Adipocyte (in vitro differentiated cells): Measurements from ENCODE around the gene IRF2.

Source experiments
- DNase-seq: peaks from one replicate; pipeline ENCODE4 v3.0.0-alpha.2; 2015; ENCODE audit warnings: low read depth
- H3K27me3 ChIP-seq: replicated peaks from 2 replicates; pipeline ENCODE4 v1.7.0; 2013; ENCODE audit warnings: mild to moderate bottlenecking, low read length, moderate library complexity; ENCODE audit not compliant: control insufficient read depth, insufficient read depth
- H3K36me3 ChIP-seq: 2 replicates; pipeline ENCODE4 v1.7.0; 2013; ENCODE audit warnings: low read length, mild to moderate bottlenecking, moderate library complexity; ENCODE audit not compliant: control insufficient read depth, insufficient read depth, severe bottlenecking
- H3K4me1 ChIP-seq: 2 replicates; pipeline ENCODE4 v1.7.0; 2013; ENCODE audit warnings: mild to moderate bottlenecking, low read length, moderate library complexity; ENCODE audit not compliant: control insufficient read depth, insufficient read depth
- H3K4me3 ChIP-seq: 2 replicates; pipeline ENCODE4 v1.7.0; 2013; ENCODE audit warnings: mild to moderate bottlenecking, low read length, moderate library complexity
- H3K9ac ChIP-seq: 2 replicates; pipeline ENCODE4 v1.7.0; 2013; ENCODE audit warnings: mild to moderate bottlenecking, low read length, moderate library complexity
- H3K9me3 ChIP-seq: 2 replicates; pipeline ENCODE4 v1.7.0; 2013; ENCODE audit warnings: mild to moderate bottlenecking, low read length, moderate library complexity; ENCODE audit not compliant: control insufficient read depth

Gene IRF2

GRCh38 chr4:184404047-184404446 lies 70.3 kb downstream of the IRF2 start:
- Histone ChIP-seq H3K4me1 (peaks cover 59% of the 10 kb centered on the region), H3K4me3 (no peak overlapping the region), H3K27me3 (no peaks in the 10 kb centered on the region), H3K9ac (no peak overlapping the region), H3K36me3 (peaks cover 36% of the 10 kb centered on the region), H3K9me3 (no peaks in the 10 kb centered on the region)
- DNase-seq, result no peak

- Histone ChIP-seq H3K4me1 (peaks cover 56% of the 10 kb centered on the region), H3K27me3 (no peaks in the 10 kb centered on the region), H3K9me3 (no peaks in the 10 kb centered on the region), H3K36me3 (peaks cover 38% of the 10 kb centered on the region), H3K9ac (no peak overlapping the region), H3K4me3 (no peak overlapping the region)
- DNase-seq, result peak; percentile 36
Observed at GRCh38 chr4:184403384-184403781, 71.0 kb downstream of the IRF2 start.

GRCh38 chr4:184402740-184403383 lies 71.5 kb downstream of the IRF2 start:
- peaks cover 54% of the 10 kb centered on the region for H3K4me1 ChIP-seq
- no peak overlapping the region for H3K4me3 ChIP-seq
- no peaks in the 10 kb centered on the region for H3K9me3 ChIP-seq
- DNase-seq, result no peak
- no peak overlapping the region for H3K9ac ChIP-seq
- peaks cover 40% of the 10 kb centered on the region for H3K36me3 ChIP-seq
- no peaks in the 10 kb centered on the region for H3K27me3 ChIP-seq

- Histone ChIP-seq H3K4me1 (peaks cover 54% of the 10 kb centered on the region), H3K4me3 (no peak overlapping the region), H3K36me3 (peaks cover 45% of the 10 kb centered on the region), H3K9me3 (no peaks in the 10 kb centered on the region), H3K9ac (no peak overlapping the region), H3K27me3 (no peaks in the 10 kb centered on the region)
- DNase-seq, result no peak
Observed at GRCh38 chr4:184402239-184402638, 72.1 kb downstream of the IRF2 start.

GRCh38 chr4:184401397-184402171 lies 72.8 kb downstream of the IRF2 start:
- Histone ChIP-seq H3K9me3 (no peaks in the 10 kb centered on the region), H3K9ac (peak overlapping the region; percentile 31), H3K27me3 (no peaks in the 10 kb centered on the region), H3K36me3 (peaks cover 49% of the 10 kb centered on the region), H3K4me1 (peaks cover 54% of the 10 kb centered on the region), H3K4me3 (no peak overlapping the region)
- no peak for DNase-seq

GRCh38 chr4:184400891-184401290 lies 73.5 kb downstream of the IRF2 start:
- no peak overlapping the region for H3K9ac ChIP-seq
- H3K9me3 ChIP-seq, result no peaks in the 10 kb centered on the region
- H3K4me3 ChIP-seq, result no peak overlapping the region
- peaks cover 49% of the 10 kb centered on the region for H3K36me3 ChIP-seq
- no peaks in the 10 kb centered on the region for H3K27me3 ChIP-seq
- no peak for DNase-seq
- H3K4me1 ChIP-seq, result peaks cover 57% of the 10 kb centered on the region

GRCh38 chr4:184400375-184400870 lies 73.9 kb downstream of the IRF2 start:
- Histone ChIP-seq H3K9me3 (no peaks in the 10 kb centered on the region), H3K4me3 (peak overlapping the region; percentile 21), H3K27me3 (no peaks in the 10 kb centered on the region), H3K9ac (peak overlapping the region; percentile 57), H3K36me3 (peaks cover 44% of the 10 kb centered on the region), H3K4me1 (peaks cover 62% of the 10 kb centered on the region)
- DNase-seq, result peak; percentile 97

GRCh38 chr4:184399512-184399908 lies 74.8 kb downstream of the IRF2 start:
- Histone ChIP-seq H3K9ac (peak overlapping the region; percentile 57), H3K36me3 (peaks cover 36% of the 10 kb centered on the region), H3K4me1 (peaks cover 67% of the 10 kb centered on the region), H3K9me3 (no peaks in the 10 kb centered on the region), H3K27me3 (no peaks in the 10 kb centered on the region), H3K4me3 (peak overlapping the region; percentile 21)
- DNase-seq, result no peak

- Histone ChIP-seq H3K27me3 (no peaks in the 10 kb centered on the region), H3K9me3 (no peaks in the 10 kb centered on the region), H3K9ac (peak overlapping the region; percentile 57), H3K36me3 (peaks cover 35% of the 10 kb centered on the region), H3K4me1 (peaks cover 70% of the 10 kb centered on the region), H3K4me3 (no peak overlapping the region)
- no peak for DNase-seq
Observed at GRCh38 chr4:184398741-184399511, 75.4 kb downstream of the IRF2 start.

GRCh38 chr4:184397516-184398163 lies 76.7 kb downstream of the IRF2 start:
- Histone ChIP-seq H3K4me1 (peaks cover 73% of the 10 kb centered on the region), H3K4me3 (no peak overlapping the region), H3K36me3 (peaks cover 28% of the 10 kb centered on the region), H3K9ac (no peak overlapping the region), H3K27me3 (no peaks in the 10 kb centered on the region), H3K9me3 (no peaks in the 10 kb centered on the region)
- DNase-seq, result no peak
